H54 (cell line): ENCODE measurements around the gene SEL1L3.

ENCODE experiments used
- DNase-seq: peaks from one replicate; pipeline ENCODE4 v3.0.0; 2011; ENCODE audit warnings: low spot score, mixed read lengths; ENCODE audit not compliant: insufficient read length
- FAIRE-seq: peaks from 3 replicates; lab custom pipeline; 2011; peaks lifted over from hg19 to GRCh38; lab: Jason Lieb, UNC
- POLR2A ChIP-seq: IDR thresholded peaks from 2 replicates; pipeline ENCODE4 v1.6.1; 2011; ENCODE audit warnings: low read depth, mild to moderate bottlenecking, low read length

The SEL1L3 gene

GRCh38 chr4:25888781-25889180, 26.0 kb upstream of the SEL1L3 start:
- no peak for TF ChIP-seq POLR2A
- DNase-seq (no peak), FAIRE-seq (no peak)

GRCh38 chr4:25884031-25884782, 21.4 kb upstream of the SEL1L3 start:
- FAIRE-seq (no peak), DNase-seq (no peak)
- no peak for TF ChIP-seq POLR2A

- DNase-seq: no peak
- FAIRE-seq: no peak
- TF ChIP-seq POLR2A: no peak
Measured at GRCh38 chr4:25883565-25883964, 20.8 kb upstream of the SEL1L3 start.

GRCh38 chr4:25882226-25882625, 19.4 kb upstream of the SEL1L3 start:
- FAIRE-seq (no peak), DNase-seq (no peak)
- TF ChIP-seq POLR2A: no peak

- DNase-seq (no peak), FAIRE-seq (no peak)
- no peak for TF ChIP-seq POLR2A
Measured at GRCh38 chr4:25881193-25881592, 18.4 kb upstream of the SEL1L3 start.

GRCh38 chr4:25879991-25880651, 17.3 kb upstream of the SEL1L3 start:
- no peak for TF ChIP-seq POLR2A
- no peak for FAIRE-seq
- DNase-seq: no peak

GRCh38 chr4:25879587-25879986, 16.8 kb upstream of the SEL1L3 start:
- FAIRE-seq (no peak), DNase-seq (no peak)
- no peak for TF ChIP-seq POLR2A

- DNase-seq (no peak), FAIRE-seq (no peak)
- no peak for TF ChIP-seq POLR2A
Measured at GRCh38 chr4:25879091-25879584, 16.4 kb upstream of the SEL1L3 start.

- no peak for FAIRE-seq
- no peak for DNase-seq
- no peak for TF ChIP-seq POLR2A
Measured at GRCh38 chr4:25878676-25879075, 15.9 kb upstream of the SEL1L3 start.

- FAIRE-seq (no peak), DNase-seq (no peak)
- TF ChIP-seq POLR2A: no peak
Measured at GRCh38 chr4:25875281-25875745, 12.5 kb upstream of the SEL1L3 start.

- no peak for TF ChIP-seq POLR2A
- FAIRE-seq: no peak
- no peak for DNase-seq
Measured at GRCh38 chr4:25874655-25875054, 11.9 kb upstream of the SEL1L3 start.

GRCh38 chr4:25873632-25874129, 10.9 kb upstream of the SEL1L3 start:
- TF ChIP-seq POLR2A: no peak
- DNase-seq (no peak), FAIRE-seq (no peak)

GRCh38 chr4:25872851-25873631, 10.3 kb upstream of the SEL1L3 start:
- no peak for DNase-seq
- no peak for FAIRE-seq
- TF ChIP-seq POLR2A: no peak

GRCh38 chr4:25870081-25870480, 7.3 kb upstream of the SEL1L3 start:
- DNase-seq: no peak
- FAIRE-seq: no peak
- no peak for TF ChIP-seq POLR2A
